HG03066 (cell line): ENCODE data around the gene DCTN2.
"Not testable (repeated sequence)": the region's sequence is repeated elsewhere in the genome, so short reads cannot be mapped to it uniquely, and the experiment has no call there.

Experiments used
- ATAC-seq: cut with Tn5 transposase; IDR thresholded peaks from one replicate; pipeline ENCODE4 v1.9.1; 2021; ENCODE audit warnings: low read depth; ENCODE audit not compliant: unreplicated experiment

The DCTN2 gene

DNA sequence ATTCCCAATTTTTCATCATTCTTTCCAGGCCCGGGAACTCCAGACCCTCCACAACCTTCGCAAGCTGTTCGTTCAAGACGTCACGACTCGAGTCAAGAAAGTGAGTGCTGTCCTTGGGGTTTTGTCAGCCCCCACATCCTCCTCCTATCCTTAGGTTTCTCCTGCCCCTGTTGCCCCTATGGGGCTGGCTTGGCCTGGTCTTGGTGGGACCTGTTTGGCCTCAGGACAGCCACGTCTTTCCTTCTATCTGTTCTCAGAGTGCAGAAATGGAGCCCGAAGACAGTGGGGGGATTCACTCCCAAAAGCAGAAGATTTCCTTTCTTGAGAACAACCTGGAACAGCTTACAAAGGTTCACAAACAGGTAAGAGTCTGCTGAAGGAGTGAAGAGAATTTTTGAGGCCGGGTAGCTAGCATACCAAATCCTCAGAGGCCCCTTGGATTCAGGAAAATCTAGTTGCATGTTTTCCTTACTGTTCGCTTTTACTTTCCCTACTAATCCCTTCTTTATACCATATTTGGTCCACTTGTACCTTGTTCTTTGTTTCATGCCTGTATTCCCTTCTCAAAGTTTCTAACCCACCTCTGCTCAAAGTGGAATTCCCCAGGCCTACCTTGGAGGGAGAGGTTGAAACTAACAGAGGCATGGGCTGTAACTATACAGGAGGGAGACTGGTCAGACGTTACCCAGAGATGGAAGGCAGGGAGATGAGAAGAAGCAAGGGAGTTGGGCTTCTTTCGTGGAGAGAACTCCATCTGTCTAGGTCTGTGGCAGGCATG, 31.2 kb upstream of the DCTN2 start:
- no peak for ATAC-seq

DNA sequence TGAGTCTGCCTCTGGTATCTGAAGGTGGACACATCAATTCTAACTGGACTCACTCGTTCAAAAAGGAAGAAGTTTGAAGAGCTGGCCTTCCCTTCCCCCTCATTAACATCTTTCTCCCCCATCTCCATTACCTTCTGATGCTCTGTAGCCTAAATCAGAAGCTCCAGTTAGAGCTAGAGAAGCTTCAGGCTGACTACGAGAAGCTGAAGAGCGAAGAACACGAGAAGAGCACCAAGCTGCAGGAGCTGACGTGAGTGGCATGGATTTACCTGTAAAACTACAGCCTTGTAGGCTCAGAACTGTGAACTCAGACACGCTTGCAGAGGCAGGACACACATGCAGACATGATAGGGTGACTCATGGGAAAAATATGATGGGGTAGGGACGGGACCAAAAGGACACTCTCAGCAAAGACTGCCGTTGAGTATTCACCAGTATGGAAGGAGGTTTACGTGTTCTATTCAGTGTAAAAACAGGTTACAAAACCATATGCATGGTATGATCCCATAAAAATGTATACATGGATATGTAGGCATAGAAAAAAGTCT, 29.7 kb upstream of the DCTN2 start:
- no peak for ATAC-seq

DNA sequence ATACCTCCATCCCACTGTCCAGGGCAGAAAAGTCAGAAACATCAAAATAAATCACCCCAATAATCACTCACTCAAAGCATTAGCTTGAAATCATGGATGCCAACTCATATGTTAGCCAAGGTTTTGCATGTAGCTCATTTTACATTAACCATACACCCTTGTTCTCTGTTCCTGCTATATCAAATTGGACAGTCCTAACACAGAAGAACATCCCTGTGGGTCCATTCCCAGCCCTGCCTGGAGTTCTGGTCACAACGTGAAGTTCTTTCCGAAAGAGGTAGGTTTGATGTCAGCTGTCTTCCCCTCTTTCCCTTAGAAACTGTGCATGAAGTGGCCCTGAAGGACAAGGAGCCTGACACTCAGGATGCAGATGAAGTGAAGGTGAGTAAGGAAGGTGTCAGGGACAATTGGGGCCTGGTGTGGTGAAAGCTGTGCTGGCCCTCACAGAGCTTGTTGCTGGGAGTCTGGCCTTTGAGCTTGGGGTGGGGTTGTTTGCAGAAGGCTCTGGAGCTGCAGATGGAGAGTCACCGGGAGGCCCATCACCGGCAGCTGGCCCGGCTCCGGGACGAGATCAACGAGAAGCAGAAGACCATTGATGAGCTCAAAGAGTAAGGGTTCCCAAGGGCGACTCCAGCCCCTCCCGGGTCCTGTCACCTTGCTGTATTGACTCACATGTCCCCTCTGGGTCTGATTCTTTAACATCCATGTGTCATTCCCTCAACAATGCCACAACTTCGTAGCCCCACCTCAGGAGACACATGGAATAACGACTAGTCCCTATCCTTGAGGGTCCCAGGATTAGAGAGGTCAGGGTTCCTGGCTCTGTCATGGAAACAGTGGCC, 29.0 kb upstream of the DCTN2 start:
- ATAC-seq = no peak

DNA sequence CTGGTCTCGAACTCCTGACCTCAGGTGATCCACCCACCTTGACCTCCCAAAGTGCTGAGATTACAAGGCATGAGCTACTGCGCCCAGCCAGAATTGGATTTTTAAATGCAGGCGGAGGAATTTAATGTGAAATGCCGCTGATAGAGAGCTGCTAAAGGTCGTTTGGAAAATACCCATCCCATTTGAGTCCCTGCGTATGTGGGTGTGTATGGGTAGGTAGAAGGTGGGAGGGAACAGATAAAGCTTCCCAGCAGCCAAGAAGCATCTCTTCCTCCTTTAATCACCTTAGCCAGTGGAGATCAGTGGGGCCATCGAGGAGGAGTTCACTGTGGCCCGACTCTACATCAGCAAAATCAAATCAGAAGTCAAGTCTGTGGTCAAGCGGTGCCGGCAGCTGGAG, 27.8 kb upstream of the DCTN2 start:
- no peak for ATAC-seq

DNA sequence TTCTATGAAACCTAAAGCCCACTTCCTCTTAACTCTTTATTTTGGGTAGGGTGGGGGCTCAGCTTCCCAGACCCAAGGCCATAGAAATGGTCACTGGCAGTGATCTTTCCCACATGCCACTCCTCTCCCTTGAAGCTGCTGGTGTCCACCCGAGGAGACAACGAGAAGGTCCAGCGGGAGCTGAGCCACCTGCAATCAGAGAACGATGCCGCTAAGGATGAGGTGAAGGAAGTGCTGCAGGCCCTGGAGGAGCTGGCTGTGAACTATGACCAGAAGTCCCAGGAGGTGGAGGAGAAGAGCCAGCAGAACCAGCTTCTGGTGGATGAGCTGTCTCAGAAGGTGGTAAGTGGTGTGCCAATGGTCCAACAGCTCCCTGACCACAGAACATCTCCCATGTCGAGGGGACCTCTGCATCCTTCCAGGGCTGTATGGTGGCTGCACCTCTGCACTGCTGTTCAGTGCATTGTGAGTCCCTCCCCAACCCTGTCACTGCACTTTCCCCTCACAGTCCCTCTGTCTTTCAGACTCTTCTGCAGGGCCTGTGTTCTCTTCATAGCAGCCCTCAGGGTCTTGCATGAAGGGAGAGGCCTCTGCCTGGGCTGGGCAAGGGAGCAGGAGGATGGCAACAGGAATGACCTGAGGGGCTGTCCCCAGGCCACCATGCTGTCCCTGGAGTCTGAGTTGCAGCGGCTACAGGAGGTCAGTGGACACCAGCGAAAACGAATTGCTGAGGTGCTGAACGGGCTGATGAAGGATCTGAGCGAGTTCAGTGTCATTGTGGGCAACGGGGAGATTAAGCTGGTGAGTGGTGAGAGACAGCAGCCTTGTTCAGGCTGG, 25.2 kb upstream of the DCTN2 start:
- ATAC-seq = no peak

DNA sequence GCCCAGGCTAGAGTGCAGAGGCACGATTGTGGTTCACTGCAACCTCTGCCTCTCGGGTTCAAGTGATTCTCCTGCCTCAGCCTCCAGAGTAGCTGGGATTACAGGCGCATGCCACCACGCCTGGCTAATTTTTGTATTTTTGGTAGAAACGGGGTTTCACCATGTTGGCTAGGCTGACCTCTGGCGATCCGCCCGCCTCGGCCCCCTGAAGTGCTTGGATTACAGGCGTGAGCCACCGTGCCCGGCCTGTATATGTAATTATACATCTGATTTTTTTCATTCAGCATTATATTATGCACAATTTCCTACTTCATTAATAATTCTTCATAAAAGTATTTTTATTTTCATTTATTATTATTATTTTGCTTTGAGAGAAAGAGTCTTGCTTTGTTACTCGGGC, 23.4 kb upstream of the DCTN2 start:
- ATAC-seq = not testable (repeated sequence)

DNA sequence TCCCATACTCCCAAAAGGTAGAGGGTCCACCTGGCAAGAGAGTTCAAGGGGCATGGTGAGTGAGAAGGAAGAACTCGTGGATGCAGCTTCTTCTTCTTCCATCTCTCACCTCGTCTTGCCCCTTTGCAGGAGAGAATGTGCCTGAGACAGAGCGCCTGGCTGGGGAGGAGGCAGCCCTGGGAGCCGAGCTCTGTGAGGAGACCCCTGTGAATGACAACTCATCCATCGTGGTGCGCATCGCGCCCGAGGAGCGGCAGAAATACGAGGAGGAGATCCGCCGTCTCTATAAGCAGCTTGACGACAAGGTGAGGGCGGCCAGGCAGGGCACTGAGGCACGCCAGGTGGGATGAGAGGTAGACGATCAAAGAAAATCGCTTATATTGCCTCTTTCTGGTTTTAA, 22.9 kb upstream of the DCTN2 start:
- no peak for ATAC-seq

DNA sequence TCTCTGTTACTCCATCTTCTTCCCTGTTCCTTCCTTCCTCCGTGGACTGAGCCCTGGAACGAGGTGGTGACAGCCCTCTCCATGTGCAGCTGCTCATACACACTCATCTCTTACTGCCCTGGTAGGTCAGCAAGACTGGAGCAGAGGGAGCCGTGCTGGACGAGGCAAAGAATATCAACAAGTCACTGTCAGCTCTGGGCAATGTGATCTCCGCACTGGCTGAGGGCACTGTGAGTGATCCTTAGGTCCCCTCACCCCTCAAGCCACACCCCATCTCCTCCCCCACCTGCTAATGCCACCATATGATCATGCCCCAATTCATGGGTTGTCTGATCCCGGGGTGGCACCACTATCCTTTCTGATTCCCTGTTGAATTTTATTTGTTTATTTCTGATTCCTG, 21.8 kb upstream of the DCTN2 start:
- ATAC-seq = no peak

DNA sequence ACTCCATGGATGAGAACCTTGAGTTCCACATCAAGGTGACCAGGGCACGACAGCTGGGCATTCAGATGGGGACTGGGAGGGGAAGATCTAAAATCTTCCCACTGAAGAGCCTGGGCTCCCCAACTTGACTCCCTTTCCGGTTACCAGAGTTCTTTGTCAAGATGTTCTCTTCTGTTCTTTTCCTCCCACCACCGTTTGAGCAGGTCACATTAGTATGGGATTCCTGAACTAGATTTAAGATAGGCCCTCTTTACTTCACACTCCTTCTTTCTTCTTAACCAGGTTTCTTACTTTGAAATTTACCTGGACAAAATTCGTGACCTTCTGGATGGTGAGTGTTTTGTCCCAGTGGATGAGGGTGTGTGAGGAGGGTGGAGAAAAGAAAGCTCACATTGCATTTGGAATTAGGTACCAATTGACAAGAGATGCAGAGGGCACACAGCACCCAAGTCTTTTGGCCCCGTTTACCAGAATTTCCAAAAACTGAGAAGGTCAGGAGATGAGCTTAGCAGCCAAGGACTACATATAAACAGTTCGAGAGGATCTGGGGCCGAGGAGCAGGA, 17.3 kb upstream of the DCTN2 start:
- no peak for ATAC-seq

DNA sequence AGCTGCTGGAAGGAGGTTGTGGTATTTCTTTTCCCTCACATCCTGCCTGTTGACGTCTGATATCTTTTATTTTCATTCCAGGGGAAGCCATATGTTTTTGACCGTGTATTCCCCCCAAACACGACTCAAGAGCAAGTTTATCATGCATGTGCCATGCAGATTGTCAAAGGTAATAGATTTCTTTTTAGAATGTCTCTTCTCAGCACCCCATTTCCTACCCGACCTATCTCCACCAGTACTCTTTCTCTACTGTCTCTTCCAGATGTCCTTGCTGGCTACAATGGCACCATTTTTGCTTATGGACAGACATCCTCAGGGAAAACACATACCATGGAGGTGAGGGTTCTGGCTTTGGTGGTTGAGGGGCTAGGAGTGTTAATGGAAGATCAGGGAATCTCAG, 16.4 kb upstream of the DCTN2 start:
- no peak for ATAC-seq

DNA sequence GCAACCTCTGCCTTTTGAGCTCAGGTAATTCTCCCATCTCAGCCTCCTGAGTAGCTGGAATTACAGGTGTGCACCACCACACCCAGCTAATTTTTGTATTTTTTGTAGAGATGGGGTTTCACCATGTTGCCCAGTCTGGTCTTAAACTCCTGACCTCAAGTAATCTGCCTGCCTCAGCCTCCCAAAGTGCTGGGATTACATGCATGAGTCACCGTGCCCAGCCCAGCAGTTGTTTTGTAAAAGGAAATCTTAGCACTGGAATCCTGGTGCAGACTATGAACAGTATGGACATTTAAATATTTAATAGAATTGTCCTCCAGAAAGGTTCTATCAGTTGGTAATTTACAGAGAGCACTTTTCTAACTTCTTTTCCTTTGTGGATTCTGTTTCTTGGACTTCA, 14.1 kb upstream of the DCTN2 start:
- not testable (repeated sequence) for ATAC-seq

DNA sequence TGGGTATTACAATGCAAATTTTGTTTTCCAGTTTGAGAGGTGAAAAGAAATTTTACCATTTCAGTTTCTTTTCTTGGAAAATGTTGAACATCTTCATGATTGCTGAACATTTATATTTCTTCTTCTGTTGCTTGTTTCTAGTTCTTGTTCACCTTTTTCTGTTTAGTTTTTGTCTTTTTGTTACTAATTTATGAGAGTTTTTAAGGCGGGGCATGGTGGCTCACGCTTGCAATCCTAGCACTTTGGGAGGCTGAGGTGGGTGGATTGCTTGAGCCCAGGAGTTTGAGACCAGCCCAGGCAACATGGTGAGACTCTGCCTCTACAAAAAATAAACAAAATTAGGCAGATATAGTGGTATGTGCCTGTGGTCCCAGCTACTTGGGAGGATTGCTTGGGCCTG, 13.5 kb upstream of the DCTN2 start:
- ATAC-seq = no peak

DNA sequence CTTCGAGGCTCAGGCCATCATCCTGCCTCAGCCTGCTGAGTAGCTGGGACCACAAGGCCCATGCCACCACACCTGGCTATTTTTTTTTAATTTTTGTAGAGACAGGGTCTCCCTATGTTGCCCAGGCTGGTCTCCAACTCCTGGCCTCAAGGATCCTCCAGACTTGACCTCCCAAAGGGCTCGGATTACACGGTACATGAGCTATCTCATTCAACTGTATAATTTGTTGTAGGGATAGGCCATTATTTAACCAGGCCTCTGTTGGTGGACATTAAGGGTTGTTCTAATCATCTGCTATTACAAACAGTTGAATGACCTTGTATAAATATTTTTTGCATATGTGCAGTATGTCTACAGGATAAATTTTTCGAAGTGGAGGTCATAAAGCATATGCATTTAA, 11.9 kb upstream of the DCTN2 start:
- ATAC-seq = no peak

DNA sequence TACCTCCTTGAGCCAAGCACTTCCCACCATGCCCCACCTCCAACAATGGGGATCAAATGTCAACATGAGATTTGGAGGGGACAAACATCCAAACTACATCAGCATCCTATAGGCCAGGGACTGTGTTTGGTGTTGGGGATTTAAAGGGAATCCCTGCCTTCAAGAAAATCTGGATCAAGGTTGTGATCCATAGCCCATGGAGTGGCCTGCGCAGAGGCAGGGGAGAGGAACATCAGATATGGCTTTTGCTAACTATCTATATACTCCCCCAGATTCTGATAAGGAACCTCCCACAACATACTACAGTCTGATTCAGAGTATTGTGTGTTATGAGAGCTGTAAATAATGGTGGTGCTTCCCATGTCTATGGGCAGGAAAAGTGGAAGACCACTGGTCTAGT, 7.9 kb upstream of the DCTN2 start:
- ATAC-seq = no peak

DNA sequence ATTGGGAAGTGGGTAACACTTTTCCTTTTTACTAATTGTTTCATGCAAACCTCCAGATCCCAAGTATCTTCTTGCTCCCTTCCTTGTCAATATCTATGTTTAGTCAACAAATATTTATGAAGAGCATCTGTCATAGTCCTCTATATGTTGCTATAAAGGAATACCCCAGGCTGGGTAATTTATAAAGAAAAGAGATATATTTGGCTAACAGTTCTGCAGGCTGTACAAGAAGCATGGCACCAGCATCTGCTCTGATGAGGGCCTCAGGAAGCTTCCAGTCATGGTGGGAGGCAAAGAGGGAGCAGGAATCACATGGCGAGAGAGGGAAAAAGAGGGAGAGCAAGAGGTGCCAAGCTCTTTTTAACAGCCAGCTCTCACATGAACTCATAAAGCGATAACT, 7.5 kb upstream of the DCTN2 start:
- ATAC-seq = no peak

DNA sequence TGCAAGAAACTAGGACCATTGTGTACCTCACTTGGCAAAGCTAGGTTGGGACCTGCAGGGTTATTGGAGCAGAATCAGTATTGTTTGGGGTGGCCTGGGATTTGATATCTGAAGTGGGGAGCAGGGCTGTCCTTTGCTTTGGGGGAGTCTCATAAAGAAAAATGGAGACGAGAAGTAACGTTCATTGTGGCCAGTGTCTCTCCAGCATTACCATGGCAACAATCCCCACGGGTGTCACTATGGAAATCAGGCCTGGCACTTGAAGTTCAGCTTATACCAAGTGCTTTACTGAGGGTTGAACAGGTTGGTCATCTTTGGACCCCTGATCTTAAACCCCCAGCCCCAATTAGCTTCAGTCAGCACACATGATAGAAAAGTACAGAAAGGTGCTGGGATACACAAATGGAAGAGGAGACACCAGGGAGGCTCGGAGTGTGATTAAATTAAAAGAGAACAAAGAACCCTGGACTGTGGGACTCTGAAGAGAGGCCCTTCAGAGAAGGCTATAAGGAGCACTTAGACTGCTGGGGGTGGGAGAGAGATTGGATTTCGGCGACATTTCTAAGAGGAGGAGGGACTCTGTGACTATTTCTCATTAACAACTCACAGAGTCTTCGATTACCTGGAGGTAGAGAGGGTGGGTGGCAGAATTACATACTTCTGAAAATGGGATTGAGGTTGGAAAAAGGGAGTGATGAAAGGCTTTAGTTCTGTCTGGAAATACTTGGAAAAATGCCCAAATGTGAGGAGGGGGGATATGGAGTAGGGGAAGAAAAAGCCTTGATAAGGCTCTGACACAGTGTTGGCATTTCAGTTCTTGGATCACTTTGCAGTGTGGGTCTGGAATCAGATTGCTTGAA, 6.6 kb upstream of the DCTN2 start:
- ATAC-seq = no peak

DNA sequence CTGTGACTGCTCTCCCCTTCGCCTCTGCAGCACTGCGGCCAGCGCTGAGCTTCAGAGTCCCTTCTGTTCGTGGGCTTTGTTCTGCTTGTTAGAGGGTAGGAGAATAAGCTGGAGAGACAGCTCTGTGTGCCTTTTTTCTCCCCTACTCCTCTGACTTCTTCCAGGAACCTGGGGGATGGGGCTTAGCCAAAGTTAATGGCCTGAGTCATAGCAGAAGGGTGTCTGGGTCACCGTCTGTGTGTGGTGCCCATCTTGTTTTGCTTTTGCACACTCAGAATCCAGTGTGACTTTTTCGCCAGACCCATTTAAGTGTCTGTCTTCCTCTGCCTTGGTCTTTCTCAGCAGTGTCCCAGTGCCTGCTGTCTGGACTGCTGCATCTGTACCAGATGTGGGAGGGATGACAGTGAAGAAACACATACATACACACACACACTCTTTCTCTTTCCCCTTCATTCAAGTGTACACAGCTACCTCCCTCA, 5.9 kb upstream of the DCTN2 start:
- no peak for ATAC-seq

DNA sequence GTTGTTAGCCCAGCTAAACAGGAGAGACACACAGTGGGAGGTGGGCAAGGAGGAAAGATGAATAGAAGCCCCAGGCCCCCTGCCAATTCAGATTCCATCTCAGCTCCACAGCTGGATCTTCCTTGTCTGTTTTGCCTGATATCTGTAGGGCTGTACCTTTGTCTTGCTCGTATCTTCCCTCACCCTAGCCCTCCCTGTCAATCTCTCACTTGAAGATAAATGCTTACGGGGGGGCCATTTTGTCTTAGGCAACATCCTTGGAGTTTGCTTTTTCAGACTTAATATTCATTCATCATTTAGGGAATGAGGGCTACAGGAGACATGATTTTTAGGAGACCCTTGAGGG, 5.3 kb upstream of the DCTN2 start:
- ATAC-seq = no peak

DNA sequence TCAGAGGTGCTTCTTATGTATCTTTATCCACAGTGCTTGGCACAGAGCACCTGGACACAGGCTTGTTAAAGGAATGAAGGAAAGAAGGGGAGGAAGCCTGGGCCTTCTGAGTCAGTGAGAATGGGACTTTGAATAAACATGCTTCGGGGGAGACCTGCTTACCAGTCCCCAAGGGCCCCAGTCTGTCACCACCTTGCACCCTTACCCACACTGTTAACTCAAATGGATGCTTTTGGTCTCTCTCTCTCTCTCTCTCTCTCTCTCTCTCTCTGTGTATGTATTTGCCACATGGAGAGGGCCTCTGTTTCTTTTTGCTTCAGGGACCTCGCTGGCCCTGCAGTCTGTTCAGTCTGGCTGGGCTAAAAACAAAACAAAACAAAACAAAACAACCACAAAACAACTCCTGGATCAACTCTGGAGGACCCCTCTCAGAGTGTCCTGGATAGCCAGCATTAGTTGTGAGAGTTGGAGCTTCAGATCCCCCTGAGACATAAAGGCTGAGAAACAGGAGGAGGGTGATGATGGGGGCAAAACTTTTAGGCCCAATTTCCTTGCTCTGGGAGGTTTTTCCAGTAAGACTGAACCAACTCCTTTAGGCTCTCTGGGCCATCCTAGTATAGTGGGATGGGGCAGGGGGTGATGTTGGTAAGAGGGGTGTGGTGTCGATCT, 4.8 kb upstream of the DCTN2 start:
- ATAC-seq = no peak
